Measurements from ENCODE around the gene TNRC6C.

TNRC6C gene

GRCh38 chr17:78146471-78146869 lies 188.0 kb downstream of the TNRC6C start:
- in situ Hi-C loops (cut with HindIII; ENCODE audit: low sequenced_read_pairs): no loop called here
- TF ChIP-seq, protein P1, sequence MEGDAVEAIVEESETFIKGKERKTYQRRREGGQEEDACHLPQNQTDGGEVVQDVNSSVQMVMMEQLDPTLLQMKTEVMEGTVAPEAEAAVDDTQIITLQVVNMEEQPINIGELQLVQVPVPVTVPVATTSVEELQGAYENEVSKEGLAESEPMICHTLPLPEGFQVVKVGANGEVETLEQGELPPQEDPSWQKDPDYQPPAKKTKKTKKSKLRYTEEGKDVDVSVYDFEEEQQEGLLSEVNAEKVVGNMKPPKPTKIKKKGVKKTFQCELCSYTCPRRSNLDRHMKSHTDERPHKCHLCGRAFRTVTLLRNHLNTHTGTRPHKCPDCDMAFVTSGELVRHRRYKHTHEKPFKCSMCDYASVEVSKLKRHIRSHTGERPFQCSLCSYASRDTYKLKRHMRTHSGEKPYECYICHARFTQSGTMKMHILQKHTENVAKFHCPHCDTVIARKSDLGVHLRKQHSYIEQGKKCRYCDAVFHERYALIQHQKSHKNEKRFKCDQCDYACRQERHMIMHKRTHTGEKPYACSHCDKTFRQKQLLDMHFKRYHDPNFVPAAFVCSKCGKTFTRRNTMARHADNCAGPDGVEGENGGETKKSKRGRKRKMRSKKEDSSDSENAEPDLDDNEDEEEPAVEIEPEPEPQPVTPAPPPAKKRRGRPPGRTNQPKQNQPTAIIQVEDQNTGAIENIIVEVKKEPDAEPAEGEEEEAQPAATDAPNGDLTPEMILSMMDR (IDR thresholded peaks at IDR 0.05; ENCODE audit: low read depth, low read length): no peak
- DNase-seq (ENCODE audit: low read depth, low spot score): no peak
- H3K4me3 ChIP-seq (ENCODE audit: low read depth, low read length): no peak overlapping the region

- DNase-seq (ENCODE audit: low read depth, low spot score): no peak
- in situ Hi-C loops (cut with HindIII; ENCODE audit: low sequenced_read_pairs): no loop called here
- no peak overlapping the region for H3K4me3 ChIP-seq (ENCODE audit: low read depth, low read length)
- TF ChIP-seq, protein P1 (IDR thresholded peaks at IDR 0.05; ENCODE audit: low read depth, low read length): no peak
These were observed 188.4 kb downstream of the TNRC6C start for GRCh38 chr17:78146881-78147280.

DNA sequence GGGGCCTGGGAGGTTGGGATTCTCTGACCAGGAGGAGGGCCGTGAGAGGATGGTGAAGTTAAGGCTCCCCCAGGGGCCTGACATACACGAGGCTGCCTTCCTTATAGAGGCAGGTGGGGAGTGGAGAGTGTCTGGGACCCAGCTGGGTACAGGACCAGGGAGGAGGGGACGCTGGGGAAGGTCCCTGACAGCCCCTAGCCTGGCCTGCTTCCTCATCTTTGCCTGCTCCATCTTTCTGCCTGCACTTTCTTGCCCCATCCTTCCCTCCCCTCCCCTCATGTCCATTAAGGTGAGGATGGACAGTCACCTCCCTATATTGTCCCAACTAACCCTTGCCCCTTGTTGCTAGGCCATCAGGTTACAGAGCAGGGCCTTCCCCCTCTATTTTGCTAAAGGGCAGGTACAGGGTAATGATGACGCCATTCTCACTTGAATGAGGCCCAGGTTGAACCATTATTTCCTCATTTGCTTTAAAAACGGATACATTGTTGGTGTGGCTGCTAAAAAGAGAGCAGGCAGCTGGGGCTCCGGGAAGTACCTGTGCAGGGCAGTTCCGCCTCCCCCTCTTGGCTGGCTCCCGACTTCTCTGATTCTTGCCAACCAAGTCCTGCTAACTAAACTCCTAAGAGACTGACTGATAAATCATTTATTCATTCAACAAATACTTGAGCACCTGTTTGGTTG lies 189.0 kb downstream of the TNRC6C start:
- H3K4me3 ChIP-seq (ENCODE audit: low read depth, low read length): no peak overlapping the region
- in situ Hi-C loops (cut with HindIII; ENCODE audit: low sequenced_read_pairs): no loop called here
- no peak for DNase-seq (ENCODE audit: low read depth, low spot score)
- TF ChIP-seq, protein P1 (IDR thresholded peaks at IDR 0.05; ENCODE audit: low read depth, low read length): no peak

- TF ChIP-seq, protein P1 (IDR thresholded peaks at IDR 0.05; ENCODE audit: low read depth, low read length): no peak
- H3K4me3 ChIP-seq (ENCODE audit: low read depth, low read length): no peak overlapping the region
- DNase-seq (ENCODE audit: low read depth, low spot score): no peak
- in situ Hi-C loops (cut with HindIII; ENCODE audit: low sequenced_read_pairs): no loop called here
These were observed 189.9 kb downstream of the TNRC6C start for GRCh38 chr17:78148286-78149016.

GRCh38 chr17:78151514-78152008 lies 193.1 kb downstream of the TNRC6C start:
- DNase-seq (ENCODE audit: low read depth, low spot score): no peak
- in situ Hi-C loops (cut with HindIII; ENCODE audit: low sequenced_read_pairs): no loop called here

More at GRCh38 chr17:78151514-78152008, 193.1 kb downstream of the TNRC6C start:
- no peak overlapping the region for H3K4me3 ChIP-seq (ENCODE audit: low read depth, low read length)
- TF ChIP-seq, protein P1 (IDR thresholded peaks at IDR 0.05; ENCODE audit: low read depth, low read length): no peak
